Measurements from ENCODE around the gene ATP5PB. TPM values are rescaled to one million over a fixed set of nuclear protein-coding genes. Genes with fewer than 3 reads are reported as not detected.

ATP5PB gene
- total RNA-seq, 1 donor from 2014 or later, result 192 TPM

DNA sequence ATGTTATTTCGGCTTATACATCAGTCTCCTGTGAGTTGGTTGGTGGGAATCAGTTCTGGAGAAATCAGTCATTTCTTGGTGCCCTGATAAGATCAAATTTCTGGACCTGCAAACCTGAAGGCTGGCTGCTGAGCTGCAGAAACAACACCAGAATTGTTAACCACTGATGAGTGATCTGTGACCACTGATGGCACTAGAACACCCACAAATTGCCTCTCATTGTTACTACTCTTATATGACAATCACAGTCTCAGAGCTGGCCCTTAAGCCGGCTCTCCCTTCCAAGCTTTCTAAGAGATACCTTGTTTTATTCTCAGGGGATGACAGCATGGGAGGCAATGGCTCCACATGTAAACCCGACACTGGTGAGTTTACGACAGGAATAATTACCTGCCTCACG is 26.4 kb downstream of the ATP5PB start:
- DNase-seq (ENCODE audit: low spot score), result no peak

GRCh38 chr1:111476214-111476613 is 26.9 kb downstream of the ATP5PB start:
- no peak for DNase-seq (ENCODE audit: low spot score)

DNA sequence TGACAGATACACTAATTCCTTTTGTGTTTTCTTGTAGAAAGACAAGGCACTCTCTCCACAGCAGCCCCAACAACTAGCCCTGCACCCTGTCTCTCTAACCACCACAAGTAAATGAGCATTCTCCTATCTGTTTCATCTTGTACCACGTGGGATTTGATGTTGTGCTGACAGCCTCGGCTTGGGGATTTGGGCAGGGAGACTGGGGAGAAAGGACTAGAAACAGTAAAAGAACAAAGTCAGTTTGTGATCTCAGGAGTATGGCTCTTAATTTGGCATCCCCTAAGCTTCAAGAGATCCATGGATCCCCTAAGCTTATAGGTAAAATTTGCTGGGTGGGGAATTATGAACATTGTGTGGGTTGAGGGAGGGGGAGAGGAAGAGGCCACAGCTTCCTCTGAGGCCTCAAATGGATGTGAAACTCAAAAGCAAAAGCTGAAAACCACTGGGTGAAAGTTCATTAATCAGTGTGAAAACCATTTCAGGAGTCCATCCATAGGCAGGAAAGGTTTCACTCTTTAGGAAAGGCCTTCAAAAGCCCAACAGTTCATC is 27.6 kb downstream of the ATP5PB start:
- no peak for DNase-seq (ENCODE audit: low spot score)

DNA sequence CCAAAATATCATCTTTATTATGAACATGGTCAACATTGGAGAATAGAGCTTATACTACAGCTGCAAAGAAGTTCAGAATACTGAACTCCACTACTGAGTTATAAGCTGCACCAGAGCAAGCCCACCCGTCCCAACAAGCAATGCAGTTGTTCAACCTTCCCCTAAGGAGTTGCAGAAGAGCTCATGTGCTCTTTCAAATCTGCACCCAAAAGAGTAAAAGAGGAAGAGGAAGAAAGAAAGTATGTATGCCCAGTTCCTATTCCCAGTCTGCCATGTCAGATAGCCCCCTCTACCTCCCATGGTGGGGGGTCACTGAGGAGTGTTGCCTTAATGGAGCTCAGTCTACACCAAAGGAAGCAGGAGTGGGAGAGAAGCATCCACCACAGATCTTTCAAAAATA is 31.4 kb downstream of the ATP5PB start:
- DNase-seq (ENCODE audit: low spot score), result no peak

DNA sequence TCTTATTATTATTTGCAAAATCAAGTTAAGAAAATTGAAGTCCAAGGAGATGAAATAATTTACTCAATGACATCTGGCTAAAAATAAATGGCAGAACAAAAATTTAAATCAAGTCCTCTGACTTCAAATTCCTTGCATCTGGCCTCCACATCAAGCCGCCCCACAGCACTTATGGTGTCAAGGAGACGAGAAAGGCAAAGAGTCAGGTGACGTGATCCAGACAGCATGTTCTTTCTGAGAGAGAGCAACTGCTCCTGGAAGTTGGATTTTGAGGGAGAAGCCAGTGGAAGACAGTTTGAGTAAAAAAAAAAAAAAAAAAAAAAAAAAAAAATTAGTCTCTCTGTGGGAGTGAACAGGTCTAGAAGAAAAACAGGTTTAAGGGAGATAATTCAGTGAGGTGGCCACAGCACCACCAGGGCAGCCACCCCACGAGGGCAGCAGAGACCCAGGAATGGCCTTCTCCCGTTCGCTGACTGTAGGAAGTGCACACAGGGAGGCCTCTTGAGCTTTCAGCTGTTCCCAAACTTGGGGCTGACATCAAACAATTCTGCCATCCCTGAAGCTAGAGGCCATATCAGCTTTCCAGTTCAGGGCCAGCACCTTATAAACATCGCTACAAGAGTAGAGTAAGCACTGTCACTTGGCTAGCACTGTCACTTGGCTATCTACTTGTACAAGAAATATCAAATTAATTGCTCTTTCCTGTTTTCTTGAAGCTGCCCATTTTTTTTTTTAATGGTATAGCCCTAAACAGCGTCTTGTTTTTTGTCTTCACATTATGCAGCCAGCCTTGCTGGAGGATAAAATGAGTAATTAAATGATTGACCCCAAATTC is 32.3 kb downstream of the ATP5PB start:
- peak; percentile 80 for DNase-seq (ENCODE audit: low spot score)

DNA sequence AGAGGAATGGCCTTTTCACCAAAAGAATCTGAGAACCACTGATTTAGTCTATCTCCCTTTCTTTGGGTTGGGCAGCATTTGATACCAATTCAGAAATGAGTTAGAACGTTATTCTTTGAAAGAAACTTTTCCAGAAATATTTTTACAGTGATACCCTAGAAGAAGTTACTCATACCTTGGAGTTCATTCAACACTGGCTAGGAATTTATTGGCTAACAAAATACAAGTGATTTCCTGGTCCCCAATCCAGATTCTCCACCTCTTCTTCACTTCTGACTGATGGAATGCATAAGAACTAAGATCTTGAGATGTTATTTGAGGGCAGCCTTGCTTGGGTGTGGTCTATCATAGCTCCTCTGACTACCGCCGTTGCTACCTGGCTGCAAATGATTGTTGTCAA is 33.9 kb downstream of the ATP5PB start:
- DNase-seq (ENCODE audit: low spot score), result no peak

- no peak for DNase-seq (ENCODE audit: low spot score)
Observed at GRCh38 chr1:111483876-111484275, 34.6 kb downstream of the ATP5PB start.

- no peak for DNase-seq (ENCODE audit: low spot score)
Observed at GRCh38 chr1:111484391-111485026, 35.2 kb downstream of the ATP5PB start.

- no peak for DNase-seq (ENCODE audit: low spot score)
Observed at GRCh38 chr1:111486431-111486830, 37.2 kb downstream of the ATP5PB start.

DNA sequence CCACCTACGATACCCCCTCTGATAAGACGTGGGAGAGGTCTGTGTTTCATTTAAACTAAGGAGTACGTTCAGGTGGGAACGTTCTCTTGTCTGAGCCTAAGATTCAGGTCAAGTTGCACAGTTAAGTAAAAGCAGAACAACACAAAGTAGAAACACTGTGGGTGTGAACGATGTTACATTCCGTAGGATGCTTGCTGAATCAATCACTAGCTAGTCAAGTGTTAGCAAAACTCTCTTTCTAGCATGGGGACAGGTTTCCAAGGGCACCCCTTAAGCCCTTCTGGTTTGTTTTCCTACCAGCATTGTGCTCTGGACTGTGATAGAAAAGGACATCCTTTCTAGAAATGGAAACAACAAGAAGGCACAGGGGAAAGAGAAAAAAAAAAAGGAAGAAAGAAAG is 37.9 kb downstream of the ATP5PB start:
- no peak for DNase-seq (ENCODE audit: low spot score)

- DNase-seq (ENCODE audit: low spot score), result no peak
Observed at GRCh38 chr1:111488669-111489068, 39.4 kb downstream of the ATP5PB start.

- DNase-seq (ENCODE audit: low spot score), result peak; percentile 51
Observed at GRCh38 chr1:111489604-111490003, 40.3 kb downstream of the ATP5PB start.

- DNase-seq (ENCODE audit: low spot score), result no peak
Observed at GRCh38 chr1:111490220-111490619, 41.0 kb downstream of the ATP5PB start.

DNA sequence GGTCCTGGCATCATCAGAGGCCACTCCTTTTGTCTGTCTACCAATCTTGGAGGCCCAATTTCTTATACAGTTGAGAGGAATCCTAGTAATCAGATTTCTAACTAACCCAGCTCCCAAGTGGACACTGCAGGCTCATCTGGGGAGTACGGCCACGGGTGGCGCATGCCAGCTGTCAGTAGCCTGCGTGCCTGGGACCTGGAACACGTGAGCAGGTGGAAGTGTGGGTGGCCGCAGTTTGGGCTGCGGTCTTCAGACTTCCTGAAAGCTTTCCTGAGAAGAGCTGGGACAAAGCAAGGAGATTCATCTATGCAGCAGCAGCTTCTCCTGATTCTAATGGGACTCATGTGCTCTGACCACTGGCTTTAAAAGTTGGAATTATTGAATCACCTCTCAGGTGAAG is 41.8 kb downstream of the ATP5PB start:
- DNase-seq (ENCODE audit: low spot score), result no peak

DNA sequence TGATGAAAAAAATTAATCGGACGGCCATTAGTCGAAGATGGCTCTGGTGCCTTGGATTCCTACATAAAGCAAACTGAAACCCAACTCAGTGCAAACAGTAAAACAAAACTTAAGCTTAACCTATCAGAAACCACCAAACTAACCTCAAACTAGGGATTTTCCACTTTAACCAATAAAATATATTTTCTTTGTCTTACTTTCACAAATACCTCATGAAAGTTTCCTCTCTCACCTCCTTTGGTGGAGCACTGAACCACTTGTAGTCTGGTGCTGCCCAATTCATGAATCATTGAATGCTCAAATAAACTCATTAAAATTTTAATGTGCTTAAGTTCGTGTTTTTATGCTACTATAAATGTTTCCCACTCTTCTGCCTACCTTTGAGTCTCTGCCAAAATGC is 47.1 kb downstream of the ATP5PB start:
- no peak for DNase-seq (ENCODE audit: low spot score)

DNA sequence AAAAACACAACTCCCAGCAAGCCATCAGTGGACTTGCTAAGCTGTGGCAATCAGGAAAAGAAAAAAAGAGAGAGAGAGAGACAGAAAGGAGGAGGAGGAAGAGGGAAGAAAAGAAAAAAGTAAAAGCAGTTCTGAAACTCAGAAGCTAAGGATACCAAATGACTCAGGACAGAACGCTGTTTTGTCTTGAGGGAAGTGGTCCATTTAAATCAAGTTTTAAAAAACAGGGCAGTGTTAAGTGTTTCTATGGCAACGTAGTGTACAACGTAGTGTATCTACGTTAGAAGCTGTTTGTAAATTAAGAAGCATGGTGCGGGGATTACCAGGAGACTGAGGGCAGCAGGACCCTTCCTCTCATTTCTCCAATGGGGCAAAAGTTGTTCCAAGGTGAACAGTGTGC is 48.3 kb downstream of the ATP5PB start:
- DNase-seq (ENCODE audit: low spot score), result no peak

GRCh38 chr1:111499026-111499785 is 49.9 kb downstream of the ATP5PB start:
- no peak for DNase-seq (ENCODE audit: low spot score)

DNA sequence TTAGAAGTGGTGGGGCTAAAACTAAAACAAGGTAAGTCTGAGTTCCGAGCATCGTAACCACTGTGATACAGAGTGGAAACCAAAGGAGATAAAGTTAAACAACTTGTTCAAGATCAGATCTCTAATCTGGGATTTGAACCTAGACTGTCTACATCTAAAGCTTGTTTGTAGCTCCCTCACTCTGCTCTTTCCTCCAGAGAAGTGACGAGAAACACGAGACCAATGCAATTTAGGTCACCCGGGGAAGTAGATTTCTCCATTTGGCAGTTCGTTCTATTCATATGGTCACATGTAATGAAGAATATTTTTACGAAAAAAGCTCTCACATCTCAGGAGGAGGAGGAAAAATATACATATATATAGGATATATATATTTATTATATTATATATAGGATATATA is 52.4 kb downstream of the ATP5PB start:
- no peak for DNase-seq (ENCODE audit: low spot score)

DNA sequence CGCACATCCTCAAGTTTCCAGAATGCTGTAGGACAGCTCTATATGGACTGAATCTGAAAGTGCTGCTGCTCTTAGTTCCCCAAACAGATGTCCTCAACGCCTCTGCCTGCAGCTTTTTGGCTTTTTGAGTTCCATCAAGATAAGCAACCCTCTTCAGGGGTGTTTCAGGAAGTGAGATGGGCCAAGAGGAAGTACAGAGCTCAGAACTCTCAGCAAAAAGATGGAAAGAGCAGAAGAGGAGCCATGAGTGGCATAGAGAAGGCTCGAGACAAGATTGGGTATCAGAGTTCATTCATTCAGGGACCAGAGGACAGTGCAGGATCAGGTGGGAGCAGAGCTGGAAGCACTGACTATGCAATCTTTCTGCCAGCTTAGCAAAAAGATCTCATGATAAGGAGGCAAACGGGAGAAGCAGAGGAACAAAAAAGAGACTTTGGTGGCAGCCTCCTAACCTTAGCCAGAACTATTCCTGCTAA is 54.4 kb downstream of the ATP5PB start, which contains the start of the genes ADORA3 and TMIGD3:
TSS of gene ADORA3 (minus strand) at position 49 of the 476 bp plus-strand sequence. CDS start 279 bp downstream, outside the sequence.
TSS of gene TMIGD3 (minus strand) at position 49 of the 476 bp plus-strand sequence. CDS start 279 bp downstream, outside the sequence.
- no peak for DNase-seq (ENCODE audit: low spot score)

DNA sequence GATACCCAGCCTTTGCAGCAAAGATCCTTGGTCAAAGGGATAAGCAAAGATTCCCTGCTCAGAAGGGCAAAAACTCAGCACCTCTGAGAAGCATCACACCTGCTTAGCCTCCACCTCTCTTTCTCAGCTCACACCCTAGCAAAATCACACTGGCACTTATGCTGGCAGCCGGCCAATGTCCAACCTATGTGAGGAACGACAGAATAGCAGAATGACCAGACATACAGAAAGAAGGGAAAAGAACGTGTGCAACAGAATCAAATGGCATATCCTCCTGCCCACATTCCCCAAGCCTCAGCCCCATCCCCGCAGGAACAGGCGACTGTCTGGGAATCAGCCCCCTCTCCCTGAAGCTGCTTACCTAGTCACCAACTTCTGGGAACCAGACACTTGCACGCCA is 54.8 kb downstream of the ATP5PB start:
- DNase-seq (ENCODE audit: low spot score), result no peak

DNA sequence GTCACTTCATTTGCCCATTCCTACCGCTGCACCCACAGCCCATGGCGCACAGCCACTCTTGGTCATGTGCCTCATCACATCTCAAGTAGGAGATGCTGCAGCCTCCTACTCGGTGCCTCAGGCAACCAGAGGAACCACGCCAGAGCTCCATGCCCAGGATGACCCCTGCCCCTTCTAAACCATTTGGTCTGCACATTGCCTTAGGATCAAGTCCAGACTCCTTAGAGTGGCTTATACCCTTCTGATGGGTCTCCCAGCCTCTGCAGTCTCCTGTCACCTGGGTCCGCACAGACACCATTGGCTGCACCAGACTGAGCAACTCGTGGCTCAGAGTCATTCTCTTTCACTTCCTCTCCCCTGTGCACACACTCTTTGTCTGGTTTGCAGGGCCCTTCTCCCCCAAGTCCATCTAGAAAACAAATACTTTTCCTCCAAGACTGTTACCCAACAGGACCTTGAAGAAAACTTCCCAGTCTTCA is 56.4 kb downstream of the ATP5PB start:
- DNase-seq (ENCODE audit: low spot score), result no peak

DNA sequence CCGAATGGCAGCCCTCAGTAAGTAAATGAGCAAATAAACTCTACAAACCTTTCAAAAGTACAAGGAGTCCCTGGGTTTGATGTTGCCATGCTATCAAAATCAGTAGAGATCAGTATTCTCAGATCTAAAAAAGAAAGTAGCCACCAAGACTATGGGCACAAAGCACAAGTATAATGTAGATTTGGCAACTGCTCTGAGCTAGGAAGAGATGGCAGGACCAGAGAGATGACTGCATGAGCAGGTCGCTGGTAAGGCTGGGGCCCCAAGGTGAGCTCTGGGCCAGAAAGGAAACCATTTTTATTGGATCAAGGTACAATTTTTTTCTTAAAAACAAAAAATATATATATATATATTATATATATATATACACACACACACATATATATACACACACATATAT is 57.3 kb downstream of the ATP5PB start:
- no peak for DNase-seq (ENCODE audit: low spot score)
